ENCODE data around the gene PTPDC1. TPM values are rescaled to one million over a fixed set of nuclear protein-coding genes. Genes with fewer than 3 reads are reported as not detected.
A peak's percentile ranks its signal among the peaks of the same experiment; 100 is the strongest.

Gene PTPDC1
- total and polyA plus RNA-seq, 9 of the 15 experiments (the other 6 are each of a cell fraction or from before 2014, with no cell fraction given) = 1.1 to 8.1 (median 5.7) TPM

DNA sequence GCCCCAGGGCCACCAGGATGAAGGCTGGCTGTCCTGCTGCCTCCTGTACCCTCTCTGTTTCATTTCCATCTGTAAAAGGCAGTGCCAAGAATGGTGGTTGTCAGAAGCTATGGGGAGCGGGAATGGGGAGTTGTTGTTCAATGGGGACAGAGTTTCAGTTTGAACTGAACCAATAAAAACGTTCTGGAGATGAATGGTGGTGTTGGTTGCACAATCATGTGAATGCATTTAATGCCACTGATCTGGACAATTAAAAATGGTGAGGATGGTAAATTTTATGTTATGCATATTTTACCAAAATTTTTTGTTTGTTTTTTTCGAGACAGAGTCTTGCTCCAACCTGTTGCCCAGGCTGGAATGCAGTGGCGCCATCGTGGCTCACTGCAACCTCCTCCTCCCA is 58.1 kb downstream of the PTPDC1 start (continued):
- TF ChIP-seq, protein P1, sequence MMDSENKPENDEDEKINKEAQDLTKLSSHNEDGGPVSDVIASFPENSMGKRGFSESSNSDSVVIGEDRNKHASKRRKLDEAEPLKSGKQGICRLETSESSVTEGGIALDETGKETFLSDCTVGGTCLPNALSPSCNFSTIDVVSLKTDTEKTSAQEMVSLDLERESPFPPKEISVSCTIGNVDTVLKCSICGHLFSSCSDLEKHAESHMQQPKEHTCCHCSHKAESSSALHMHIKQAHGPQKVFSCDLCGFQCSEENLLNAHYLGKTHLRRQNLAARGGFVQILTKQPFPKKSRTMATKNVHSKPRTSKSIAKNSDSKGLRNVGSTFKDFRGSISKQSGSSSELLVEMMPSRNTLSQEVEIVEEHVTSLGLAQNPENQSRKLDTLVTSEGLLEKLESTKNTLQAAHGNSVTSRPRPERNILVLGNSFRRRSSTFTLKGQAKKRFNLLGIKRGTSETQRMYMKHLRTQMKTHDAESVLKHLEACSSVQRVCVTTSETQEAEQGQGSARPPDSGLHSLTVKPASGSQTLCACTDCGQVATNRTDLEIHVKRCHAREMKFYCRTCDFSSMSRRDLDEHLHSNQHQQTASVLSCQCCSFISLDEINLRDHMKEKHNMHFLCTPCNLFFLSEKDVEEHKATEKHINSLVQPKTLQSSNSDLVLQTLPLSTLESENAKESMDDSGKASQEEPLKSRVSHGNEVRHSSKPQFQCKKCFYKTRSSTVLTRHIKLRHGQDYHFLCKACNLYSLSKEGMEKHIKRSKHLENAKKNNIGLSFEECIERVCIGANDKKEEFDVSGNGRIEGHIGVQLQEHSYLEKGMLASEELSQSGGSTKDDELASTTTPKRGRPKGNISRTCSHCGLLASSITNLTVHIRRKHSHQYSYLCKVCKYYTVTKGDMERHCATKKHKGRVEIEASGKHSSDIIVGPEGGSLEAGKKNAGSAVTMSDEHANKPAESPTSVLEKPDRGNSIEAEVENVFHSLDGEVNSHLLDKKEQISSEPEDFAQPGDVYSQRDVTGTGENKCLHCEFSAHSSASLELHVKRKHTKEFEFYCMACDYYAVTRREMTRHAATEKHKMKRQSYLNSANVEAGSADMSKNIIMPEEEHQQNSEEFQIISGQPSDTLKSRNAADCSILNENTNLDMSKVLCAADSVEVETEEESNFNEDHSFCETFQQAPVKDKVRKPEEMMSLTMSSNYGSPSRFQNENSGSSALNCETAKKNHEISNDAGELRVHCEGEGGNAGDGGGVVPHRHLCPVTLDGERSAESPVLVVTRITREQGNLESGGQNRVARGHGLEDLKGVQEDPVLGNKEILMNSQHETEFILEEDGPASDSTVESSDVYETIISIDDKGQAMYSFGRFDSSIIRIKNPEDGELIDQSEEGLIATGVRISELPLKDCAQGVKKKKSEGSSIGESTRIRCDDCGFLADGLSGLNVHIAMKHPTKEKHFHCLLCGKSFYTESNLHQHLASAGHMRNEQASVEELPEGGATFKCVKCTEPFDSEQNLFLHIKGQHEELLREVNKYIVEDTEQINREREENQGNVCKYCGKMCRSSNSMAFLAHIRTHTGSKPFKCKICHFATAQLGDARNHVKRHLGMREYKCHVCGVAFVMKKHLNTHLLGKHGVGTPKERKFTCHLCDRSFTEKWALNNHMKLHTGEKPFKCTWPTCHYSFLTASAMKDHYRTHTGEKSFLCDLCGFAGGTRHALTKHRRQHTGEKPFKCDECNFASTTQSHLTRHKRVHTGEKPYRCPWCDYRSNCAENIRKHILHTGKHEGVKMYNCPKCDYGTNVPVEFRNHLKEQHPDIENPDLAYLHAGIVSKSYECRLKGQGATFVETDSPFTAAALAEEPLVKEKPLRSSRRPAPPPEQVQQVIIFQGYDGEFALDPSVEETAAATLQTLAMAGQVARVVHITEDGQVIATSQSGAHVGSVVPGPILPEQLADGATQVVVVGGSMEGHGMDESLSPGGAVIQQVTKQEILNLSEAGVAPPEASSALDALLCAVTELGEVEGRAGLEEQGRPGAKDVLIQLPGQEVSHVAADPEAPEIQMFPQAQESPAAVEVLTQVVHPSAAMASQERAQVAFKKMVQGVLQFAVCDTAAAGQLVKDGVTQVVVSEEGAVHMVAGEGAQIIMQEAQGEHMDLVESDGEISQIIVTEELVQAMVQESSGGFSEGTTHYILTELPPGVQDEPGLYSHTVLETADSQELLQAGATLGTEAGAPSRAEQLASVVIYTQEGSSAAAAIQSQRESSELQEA (IDR thresholded peaks at IDR 0.05; ENCODE audit: low read depth) = no peak

DNA sequence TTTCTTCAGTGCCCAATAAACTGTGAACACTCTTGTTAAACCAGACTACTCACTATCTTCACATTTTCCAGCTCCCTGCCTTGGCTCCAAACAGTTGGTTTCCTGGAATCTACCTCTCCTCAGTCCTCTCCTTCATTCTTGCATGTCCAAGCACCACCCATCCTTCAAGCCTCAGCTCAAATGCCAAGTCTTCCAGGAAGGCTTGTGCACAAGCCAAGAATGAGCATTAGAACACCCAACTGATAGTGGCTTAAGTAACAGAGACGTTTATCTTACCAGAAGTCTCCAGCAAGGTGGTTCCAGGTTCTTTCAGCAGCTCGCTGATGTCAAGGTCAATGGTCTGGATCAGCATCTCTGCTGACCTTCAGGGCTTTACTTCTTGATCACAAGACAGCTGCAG is 60.1 kb downstream of the PTPDC1 start:
- POLR2A ChIA-PET = interaction anchor here (0.6 to 1.6 kb wide), 4 partner anchors 8 to 845 kb away, joined by 3 to 7 read pairs (median 3); no protein-coding TSS in a partner anchor
- Histone ChIP-seq H3K4me1 (replicated peaks in 1 of 2; ENCODE audit: control insufficient read depth in 2 of 2, insufficient read depth in 2 of 2, low read length in 2 of 2) (peaks cover 20 to 29% of the 10 kb centered on the region in 2 experiments), H3K9ac (ENCODE audit: insufficient read depth in 1 of 2, low read depth in 2 of 2, low read length in 2 of 2) (peak overlapping the region in 1 of 2 experiments; percentile 24; a peak in 1 of 4 replicates), H3K27ac (ENCODE audit: extremely low read depth, low read depth, low read length) (no peak overlapping the region), H3K4me3 (no peak overlapping the region), H3K36me3 (ENCODE audit: control insufficient read depth, insufficient read depth, low read length) (no peaks in the 10 kb centered on the region), H4K20me1 (replicated peaks; ENCODE audit: control insufficient read depth, insufficient read depth, low read length) (no peaks in the 10 kb centered on the region), H3K79me2 (ENCODE audit: control insufficient read depth, insufficient read depth, low read length) (no peaks in the 10 kb centered on the region), H2AFZ (ENCODE audit: low read depth, low read length) (0 out of 2 replicates have a peak overlapping the region, but pooled peaks have one; percentile 35), H3K27me3 (ENCODE audit: control insufficient read depth in 2 of 2, insufficient read depth in 2 of 2, low read length in 2 of 2) (no peaks in the 10 kb centered on the region), H3K9me1 (ENCODE audit: control insufficient read depth, insufficient read depth, low read length) (no peaks in the 10 kb centered on the region), H3K4me2 (ENCODE audit: insufficient read depth, low read length) (no peak overlapping the region), H3K9me3 (replicated peaks; ENCODE audit: control insufficient read depth, insufficient read depth, low read depth, low read length) (no peaks in the 10 kb centered on the region)
- peak; percentile 40 for FAIRE-seq
- CTCF ChIA-PET (ENCODE audit: low intra/inter-chr PET ratio) = no interaction called here
- no TSS peak for BruUV-seq (replicated peaks)
- 0 out of 2 replicates have a peak, but pooled peaks have one; percentile 16 for TF ChIP-seq ESRRA (IDR thresholded peaks at IDR 0.05; ENCODE audit: borderline replicate concordance, low read depth)
- TF ChIP-seq STAG1 (CRISPR knock-in tag; IDR thresholded peaks at IDR 0.05; ENCODE audit: borderline replicate concordance) = no peak
- ATAC-seq = no peak
- 6% methylated on average over 2 of the region's 2 CpGs for WGBS (ENCODE audit: insufficient coverage, low coverage, missing lambda C conversion rate)
- no peak for DNase-seq (ENCODE audit: extremely low read depth in 1 of 4, low spot score in 3 of 4)
- in situ Hi-C loops (cut with MboI) (no loop called here), intact Hi-C loops (cut with micrococcal nuclease) (no loop called here)

Measured in K562 (cell line).